Panc1 (cell line): ENCODE measurements around the gene MCM3AP. TPM values are rescaled to one million over a fixed set of nuclear protein-coding genes. Genes with fewer than 3 reads are reported as not detected.

ENCODE experiments used
- ATAC-seq: fragments of 200-7000 bp; cut with Tn5 transposase; 2 replicates; pipeline ENCODE4 v1.9.1; 2020; ENCODE audit warnings: mild to moderate bottlenecking, moderate library complexity
- BruUV-seq: library from RNA; stranded (reverse); fragments of 400-500 nt; replicated peaks from 2 replicates; lab custom pipeline; 2021; lab: Mats Ljungman, UMichigan
- CTCF ChIA-PET: fragments of 300-600 bp; sonication (Branson Sonifier 250); formaldehyde crosslinking; loops from one replicate; lab custom pipeline; 2022; ENCODE audit warnings: antibody characterized with exemption; lab: Charles Lee
- POLR2A ChIA-PET: fragments of 300-600 bp; sonication (Branson Sonifier 250); formaldehyde crosslinking; loops from one replicate; lab custom pipeline; 2022; ENCODE audit warnings: antibody characterized with exemption; lab: Charles Lee
- DNase-seq: peaks from one replicate; pipeline ENCODE4 v3.0.0-alpha.2; 2010; ENCODE audit warnings: low read depth, low spot score
- H3K27ac ChIP-seq: 2 replicates; pipeline ENCODE4 v1.5.1; 2011; ENCODE audit warnings: mild to moderate bottlenecking, low read length, inconsistent platforms
- H3K27me3 ChIP-seq: fragments of 200-500 bp; sonication (Bioruptor generic); 2 replicates; pipeline ENCODE4 v1.6.0; 2014; ENCODE audit warnings: low read length, inconsistent platforms; ENCODE audit not compliant: control insufficient read depth, insufficient read depth
- H3K36me3 ChIP-seq: fragments of 200-500 bp; sonication (Bioruptor generic); 2 replicates; pipeline ENCODE4 v1.5.1; 2014; ENCODE audit warnings: inconsistent platforms, mild to moderate bottlenecking, low read length, moderate library complexity; ENCODE audit not compliant: control insufficient read depth, insufficient read depth
- H3K4me1 ChIP-seq: 2 replicates; pipeline ENCODE4 v1.5.1; 2011; ENCODE audit warnings: inconsistent platforms, mild to moderate bottlenecking, low read length, moderate library complexity; ENCODE audit not compliant: control insufficient read depth, insufficient read depth
- H3K4me3 ChIP-seq, 2 experiments: 2 replicates each; pipeline ENCODE4 v1.5.1; 2011 to 2012; ENCODE audit warnings: low read depth in 2 of 2, low read length in 2 of 2, mild to moderate bottlenecking in 2 of 2, inconsistent platforms in 1 of 2, moderate library complexity in 1 of 2
- H3K9me3 ChIP-seq: fragments of 200-500 bp; sonication (Bioruptor generic); 2 replicates; pipeline ENCODE4 v1.5.1; 2014; ENCODE audit warnings: low read depth, mild to moderate bottlenecking, inconsistent platforms, low read length, moderate library complexity; ENCODE audit not compliant: control insufficient read depth, insufficient read depth
- CTCF ChIP-seq: fragments of 450-650 bp; IDR thresholded peaks from 2 replicates; pipeline ENCODE4 v1.5.1; 2017; ENCODE audit warnings: mild to moderate bottlenecking
- POLR2AphosphoS5 ChIP-seq: IDR thresholded peaks from 2 replicates; pipeline ENCODE4 v1.6.1; 2012; ENCODE audit warnings: mild to moderate bottlenecking, low read depth, low read length, moderate library complexity
- SIN3A ChIP-seq: IDR thresholded peaks from 2 replicates; pipeline ENCODE4 v1.6.1; 2012; ENCODE audit warnings: low read depth, mild to moderate bottlenecking, low read length, moderate library complexity, borderline replicate concordance; ENCODE audit not compliant: insufficient read depth
- TCF7L2 ChIP-seq: IDR thresholded peaks from 2 replicates; pipeline ENCODE4 v1.6.1; 2011; ENCODE audit warnings: mild to moderate bottlenecking, low read depth, low read length, inconsistent platforms
- in situ Hi-C: cut with HindIII; loops from 2 replicates; pipeline ENCODE4 v1.10.0; 2016; ENCODE audit warnings: low sequenced_read_pairs, low pct_unique_long_range_greater_than_20kb
- intact Hi-C: fragments of 100-400 bp; cut with micrococcal nuclease; formaldehyde crosslinking; loops from one replicate; pipeline ENCODE4 v1.10.0; 2022; ENCODE audit not compliant: unreplicated experiment
- total RNA-seq: library from RNA; stranded (reverse); gene quantifications from one replicate; pipeline ENCODE4 v1.2.1, GENCODE V29; 2021; ENCODE audit not compliant: unreplicated experiment
- TF ChIP-seq, protein P1 (sequence below), 2 experiments: IDR thresholded peaks; 2 replicates each; pipeline ENCODE4 v1.6.1; 2011 to 2012; ENCODE audit warnings: low read depth in 2 of 2, control low read depth in 1 of 2, low read length in 1 of 2, mild to moderate bottlenecking in 1 of 2, moderate library complexity in 1 of 2; ENCODE audit not compliant: insufficient read depth in 1 of 2

Gene MCM3AP
- total RNA-seq, 1 experiment from 2014 or later: 95.0 TPM

DNA sequence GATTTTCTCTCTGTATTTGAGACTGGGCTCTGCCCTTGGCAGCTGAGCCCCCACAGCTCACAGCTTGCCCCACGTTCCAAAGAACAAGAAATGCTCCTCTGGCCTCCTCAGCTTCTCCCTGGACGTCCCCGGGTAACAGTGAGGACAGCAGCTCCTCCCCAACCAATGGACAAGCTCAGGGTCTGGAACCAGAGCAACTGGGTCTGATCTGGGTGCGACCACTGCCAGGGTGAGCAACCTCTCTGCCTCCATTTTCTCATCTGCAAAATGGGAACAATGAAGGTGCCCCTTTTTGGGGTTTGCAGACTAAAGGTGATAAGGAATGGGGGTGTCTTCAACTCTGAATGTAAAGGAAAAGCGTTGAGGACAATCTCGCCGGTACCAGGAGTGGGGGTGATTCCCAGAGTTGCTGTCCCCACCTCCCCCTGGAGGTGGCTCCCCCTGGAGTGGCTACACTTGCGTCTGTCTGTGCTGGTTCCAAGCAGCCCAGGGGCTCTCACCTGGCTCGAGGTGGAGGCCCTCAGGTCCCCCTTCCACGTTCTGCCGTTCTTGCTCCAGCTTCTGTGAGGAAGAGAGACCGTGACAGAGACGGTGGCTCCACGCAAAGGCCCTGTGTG is 31.4 kb upstream of the MCM3AP start:
- no peak overlapping the region for H3K4me3 ChIP-seq
- TF ChIP-seq CTCF: no peak
- TF ChIP-seq, protein P1, sequence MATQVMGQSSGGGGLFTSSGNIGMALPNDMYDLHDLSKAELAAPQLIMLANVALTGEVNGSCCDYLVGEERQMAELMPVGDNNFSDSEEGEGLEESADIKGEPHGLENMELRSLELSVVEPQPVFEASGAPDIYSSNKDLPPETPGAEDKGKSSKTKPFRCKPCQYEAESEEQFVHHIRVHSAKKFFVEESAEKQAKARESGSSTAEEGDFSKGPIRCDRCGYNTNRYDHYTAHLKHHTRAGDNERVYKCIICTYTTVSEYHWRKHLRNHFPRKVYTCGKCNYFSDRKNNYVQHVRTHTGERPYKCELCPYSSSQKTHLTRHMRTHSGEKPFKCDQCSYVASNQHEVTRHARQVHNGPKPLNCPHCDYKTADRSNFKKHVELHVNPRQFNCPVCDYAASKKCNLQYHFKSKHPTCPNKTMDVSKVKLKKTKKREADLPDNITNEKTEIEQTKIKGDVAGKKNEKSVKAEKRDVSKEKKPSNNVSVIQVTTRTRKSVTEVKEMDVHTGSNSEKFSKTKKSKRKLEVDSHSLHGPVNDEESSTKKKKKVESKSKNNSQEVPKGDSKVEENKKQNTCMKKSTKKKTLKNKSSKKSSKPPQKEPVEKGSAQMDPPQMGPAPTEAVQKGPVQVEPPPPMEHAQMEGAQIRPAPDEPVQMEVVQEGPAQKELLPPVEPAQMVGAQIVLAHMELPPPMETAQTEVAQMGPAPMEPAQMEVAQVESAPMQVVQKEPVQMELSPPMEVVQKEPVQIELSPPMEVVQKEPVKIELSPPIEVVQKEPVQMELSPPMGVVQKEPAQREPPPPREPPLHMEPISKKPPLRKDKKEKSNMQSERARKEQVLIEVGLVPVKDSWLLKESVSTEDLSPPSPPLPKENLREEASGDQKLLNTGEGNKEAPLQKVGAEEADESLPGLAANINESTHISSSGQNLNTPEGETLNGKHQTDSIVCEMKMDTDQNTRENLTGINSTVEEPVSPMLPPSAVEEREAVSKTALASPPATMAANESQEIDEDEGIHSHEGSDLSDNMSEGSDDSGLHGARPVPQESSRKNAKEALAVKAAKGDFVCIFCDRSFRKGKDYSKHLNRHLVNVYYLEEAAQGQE (IDR thresholded peaks at IDR 0.05; ENCODE audit: insufficient read depth in 1 of 2, low read depth in 2 of 2, low read length in 1 of 2): no peak
- no peak for TF ChIP-seq TCF7L2
- no peak for TF ChIP-seq POLR2AphosphoS5
- no peak for TF ChIP-seq SIN3A
- H3K4me1 ChIP-seq: peaks cover 9% of the 10 kb centered on the region
- DNase-seq: no peak
- no peaks in the 10 kb centered on the region for H3K36me3 ChIP-seq
- in situ Hi-C loops (no loop called here), intact Hi-C loops (no loop called here)
- H3K9me3 ChIP-seq: no peaks in the 10 kb centered on the region
- H3K27me3 ChIP-seq: no peaks in the 10 kb centered on the region
- ChIA-PET CTCF (no interaction called here), POLR2A (no interaction called here)
- no TSS peak for BruUV-seq
- H3K27ac ChIP-seq: no peak overlapping the region
- ATAC-seq: no peak

GRCh38 chr21:46314441-46315020 is 29.1 kb upstream of the MCM3AP start:
- no peak overlapping the region for H3K27ac ChIP-seq
- ATAC-seq (no peak), DNase-seq (no peak)
- POLR2A ChIA-PET: no interaction called here
- H3K27me3 ChIP-seq: no peaks in the 10 kb centered on the region
- TF ChIP-seq CTCF: no peak
- TF ChIP-seq POLR2AphosphoS5: no peak
- TF ChIP-seq SIN3A: no peak
- TF ChIP-seq, protein P1 (IDR thresholded peaks at IDR 0.05; ENCODE audit: insufficient read depth in 1 of 2, low read depth in 2 of 2, low read length in 1 of 2): no peak
- no peak for TF ChIP-seq TCF7L2
- intact Hi-C loops: no loop called here
- no peak overlapping the region for H3K4me3 ChIP-seq
- H3K4me1 ChIP-seq: peaks cover 3% of the 10 kb centered on the region; the same call in 1 of the 2 replicates
- H3K9me3 ChIP-seq: no peaks in the 10 kb centered on the region
- in situ Hi-C loops: no loop called here
- CTCF ChIA-PET: no interaction called here
- no peaks in the 10 kb centered on the region for H3K36me3 ChIP-seq
- BruUV-seq: no TSS peak
